SW480 (cell line): ENCODE data around the gene FLAD1.

ENCODE experiments used
- DNase-seq: peaks from one replicate; pipeline ENCODE4 v3.0.0-alpha.2; 2016; ENCODE audit warnings: low spot score

The FLAD1 gene

GRCh38 chr1:155040358-155041093 is 57.4 kb downstream of the FLAD1 start:
- no peak for DNase-seq
